Measurements from ENCODE around the gene SHKBP1. TPM values are rescaled to one million over a fixed set of nuclear protein-coding genes. Genes with fewer than 3 reads are reported as not detected.

SHKBP1 gene
- polyA plus RNA-seq, 1 donor from 2014 or later: 3.8 TPM

GRCh38 chr19:40621966-40622772 lies 45.5 kb downstream of the SHKBP1 start:
- Histone ChIP-seq H4K20me1 (ENCODE audit: insufficient read depth) (no peaks in the 10 kb centered on the region), H3K27ac (ENCODE audit: low read length) (no peak overlapping the region), H3F3A (ENCODE audit: insufficient read depth, low read length, poor library complexity, severe bottlenecking) (no peaks in the 10 kb centered on the region)

DNA sequence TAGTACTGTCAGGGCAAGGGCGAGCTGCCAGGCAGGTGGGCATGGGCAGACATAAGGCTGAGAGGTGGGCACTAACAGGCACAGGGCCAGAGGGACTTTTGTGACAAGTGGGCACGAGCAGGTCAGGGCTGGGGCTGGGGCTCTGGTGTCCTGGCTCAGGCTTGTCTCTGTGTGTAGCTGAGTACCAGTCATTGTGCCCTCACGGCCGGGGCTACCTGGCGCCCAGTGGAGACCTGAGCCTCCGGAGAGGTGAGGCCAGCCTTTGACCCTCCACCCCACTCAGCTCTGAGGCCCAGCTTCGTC lies 46.1 kb downstream of the SHKBP1 start:
- no peak overlapping the region for H3K9ac ChIP-seq (ENCODE audit: low read length)
- H3K27me3 ChIP-seq (ENCODE audit: insufficient read depth, low read depth, low read length): no peaks in the 10 kb centered on the region
- no peak overlapping the region for H3K4me2 ChIP-seq (ENCODE audit: low read length)
- no peaks in the 10 kb centered on the region for H4K20me1 ChIP-seq (ENCODE audit: insufficient read depth)
- H3K9me2 ChIP-seq (ENCODE audit: insufficient read depth, low read length): no peaks in the 10 kb centered on the region
- no peaks in the 10 kb centered on the region for H3F3A ChIP-seq (ENCODE audit: insufficient read depth, low read length, poor library complexity, severe bottlenecking)
- H3K27ac ChIP-seq (ENCODE audit: low read length): no peak overlapping the region
- no peaks in the 10 kb centered on the region for H3K79me2 ChIP-seq (replicated peaks; ENCODE audit: insufficient read depth, low read length)
- H3K4me3 ChIP-seq (ENCODE audit: low read length): no peak overlapping the region
- H3K36me3 ChIP-seq (ENCODE audit: insufficient read depth, low read length): no peaks in the 10 kb centered on the region
- no peak overlapping the region for H2AFZ ChIP-seq (ENCODE audit: low read depth, low read length)
- H3K9me3 ChIP-seq (ENCODE audit: low read length): no peaks in the 10 kb centered on the region
- TF ChIP-seq EZH2 (IDR thresholded peaks at IDR 0.05; ENCODE audit: borderline replicate concordance, insufficient read depth, low read length, poor library complexity, severe bottlenecking): no peak
- no peak for TF ChIP-seq POLR2AphosphoS5 (IDR thresholded peaks at IDR 0.05)
- TF ChIP-seq TAF1 (IDR thresholded peaks at IDR 0.05; ENCODE audit: low read depth): no peak
- no peak for TF ChIP-seq SMC3 (conservative IDR thresholded peaks at IDR 0.05; ENCODE audit: poor library complexity)
- no peak for TF ChIP-seq CTCF (IDR thresholded peaks at IDR 0.05; ENCODE audit: poor library complexity, severe bottlenecking)
- TF ChIP-seq EP300 (conservative IDR thresholded peaks at IDR 0.05; ENCODE audit: poor library complexity, severe bottlenecking): no peak
- TF ChIP-seq RAD21 (conservative IDR thresholded peaks at IDR 0.05): no peak

More at GRCh38 chr19:40621966-40622772, 45.5 kb downstream of the SHKBP1 start:
- no peaks in the 10 kb centered on the region for H3K36me3 ChIP-seq (ENCODE audit: insufficient read depth, low read length)
- H3K4me2 ChIP-seq (ENCODE audit: low read length): no peak overlapping the region
- H3K9me3 ChIP-seq (ENCODE audit: low read length): no peaks in the 10 kb centered on the region
- no peak overlapping the region for H3K4me3 ChIP-seq (ENCODE audit: low read length)
- H3K9ac ChIP-seq (ENCODE audit: low read length): no peak overlapping the region
- TF ChIP-seq MXI1 (conservative IDR thresholded peaks at IDR 0.05; ENCODE audit: poor library complexity, severe bottlenecking): no peak
- TF ChIP-seq CTCF (IDR thresholded peaks at IDR 0.05; ENCODE audit: poor library complexity, severe bottlenecking): no peak
- TF ChIP-seq REST (IDR thresholded peaks at IDR 0.05; ENCODE audit: borderline replicate concordance): no peak
- TF ChIP-seq SMC3 (conservative IDR thresholded peaks at IDR 0.05; ENCODE audit: poor library complexity): no peak
- no peak for TF ChIP-seq TAF1 (IDR thresholded peaks at IDR 0.05; ENCODE audit: low read depth)
- no peak for TF ChIP-seq EP300 (conservative IDR thresholded peaks at IDR 0.05; ENCODE audit: poor library complexity, severe bottlenecking)
- no peak for TF ChIP-seq POLR2AphosphoS5 (IDR thresholded peaks at IDR 0.05)
- TF ChIP-seq EZH2 (IDR thresholded peaks at IDR 0.05; ENCODE audit: borderline replicate concordance, insufficient read depth, low read length, poor library complexity, severe bottlenecking): no peak
- TF ChIP-seq RAD21 (conservative IDR thresholded peaks at IDR 0.05): no peak
- no peaks in the 10 kb centered on the region for H3K27me3 ChIP-seq (ENCODE audit: insufficient read depth, low read depth, low read length)
- no peaks in the 10 kb centered on the region for H3K79me2 ChIP-seq (replicated peaks; ENCODE audit: insufficient read depth, low read length)
- H3K9me2 ChIP-seq (ENCODE audit: insufficient read depth, low read length): no peaks in the 10 kb centered on the region
- no peak overlapping the region for H2AFZ ChIP-seq (ENCODE audit: low read depth, low read length)
